GM12878 (cell line): Measurements from ENCODE around the gene SLC12A7.

Source experiments
- PAX8 ChIP-seq: fragments of 450-650 bp; IDR thresholded peaks from 2 replicates; pipeline ENCODE4 v1.6.1; 2017; ENCODE audit warnings: mild to moderate bottlenecking, moderate library complexity
- REST ChIP-seq: IDR thresholded peaks from 2 replicates; pipeline ENCODE4 v1.6.1; 2012; ENCODE audit warnings: mild to moderate bottlenecking, low read depth, low read length
- TF ChIP-seq, protein P1 (sequence below), 3 experiments: IDR thresholded peaks in 2 of 3; conservative IDR thresholded peaks in 1 of 3; 2 replicates each; pipeline ENCODE4 v1.5.1; 2011; ENCODE audit warnings: low read depth in 3 of 3, low read length in 3 of 3, mild to moderate bottlenecking in 3 of 3, control low read depth in 2 of 3, moderate library complexity in 2 of 3, inconsistent platforms in 1 of 3, mixed read lengths in 1 of 3; ENCODE audit not compliant: control insufficient read depth in 2 of 3, insufficient read depth in 1 of 3; ENCODE audit errors: extremely low read depth in 1 of 3

GRCh38 chr5:1013948-1014301, 97.9 kb downstream of the SLC12A7 start:
- TF ChIP-seq, protein P1, sequence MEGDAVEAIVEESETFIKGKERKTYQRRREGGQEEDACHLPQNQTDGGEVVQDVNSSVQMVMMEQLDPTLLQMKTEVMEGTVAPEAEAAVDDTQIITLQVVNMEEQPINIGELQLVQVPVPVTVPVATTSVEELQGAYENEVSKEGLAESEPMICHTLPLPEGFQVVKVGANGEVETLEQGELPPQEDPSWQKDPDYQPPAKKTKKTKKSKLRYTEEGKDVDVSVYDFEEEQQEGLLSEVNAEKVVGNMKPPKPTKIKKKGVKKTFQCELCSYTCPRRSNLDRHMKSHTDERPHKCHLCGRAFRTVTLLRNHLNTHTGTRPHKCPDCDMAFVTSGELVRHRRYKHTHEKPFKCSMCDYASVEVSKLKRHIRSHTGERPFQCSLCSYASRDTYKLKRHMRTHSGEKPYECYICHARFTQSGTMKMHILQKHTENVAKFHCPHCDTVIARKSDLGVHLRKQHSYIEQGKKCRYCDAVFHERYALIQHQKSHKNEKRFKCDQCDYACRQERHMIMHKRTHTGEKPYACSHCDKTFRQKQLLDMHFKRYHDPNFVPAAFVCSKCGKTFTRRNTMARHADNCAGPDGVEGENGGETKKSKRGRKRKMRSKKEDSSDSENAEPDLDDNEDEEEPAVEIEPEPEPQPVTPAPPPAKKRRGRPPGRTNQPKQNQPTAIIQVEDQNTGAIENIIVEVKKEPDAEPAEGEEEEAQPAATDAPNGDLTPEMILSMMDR (IDR thresholded peaks at IDR 0.05 in 2 of 3, conservative IDR thresholded peaks at IDR 0.05 in 1 of 3; ENCODE audit: control insufficient read depth in 2 of 3, extremely low read depth in 1 of 3, insufficient read depth in 1 of 3, low read depth in 3 of 3, low read length in 3 of 3): no peak
- no peak for TF ChIP-seq REST
- TF ChIP-seq PAX8: no peak
